GM18951 (cell line): ENCODE results near the gene LCK.
"Not testable (repeated sequence)": the region's sequence is repeated elsewhere in the genome, so short reads cannot be mapped to it uniquely, and the experiment has no call there.

Experiments
- POLR2A ChIP-seq: IDR thresholded peaks from 4 replicates; pipeline ENCODE4 v1.6.1; 2011; ENCODE audit warnings: mild to moderate bottlenecking; ENCODE audit not compliant: insufficient read length, insufficient read depth; ENCODE audit errors: extremely low read depth
- in situ Hi-C: fragments of 300-500 bp; cut with MboI; formaldehyde crosslinking; loops from one replicate; pipeline ENCODE4 v1.12.0; 2022; ENCODE audit warnings: low sequenced_read_pairs, mixed read lengths, inconsistent platforms; ENCODE audit not compliant: unreplicated experiment

The LCK gene

DNA sequence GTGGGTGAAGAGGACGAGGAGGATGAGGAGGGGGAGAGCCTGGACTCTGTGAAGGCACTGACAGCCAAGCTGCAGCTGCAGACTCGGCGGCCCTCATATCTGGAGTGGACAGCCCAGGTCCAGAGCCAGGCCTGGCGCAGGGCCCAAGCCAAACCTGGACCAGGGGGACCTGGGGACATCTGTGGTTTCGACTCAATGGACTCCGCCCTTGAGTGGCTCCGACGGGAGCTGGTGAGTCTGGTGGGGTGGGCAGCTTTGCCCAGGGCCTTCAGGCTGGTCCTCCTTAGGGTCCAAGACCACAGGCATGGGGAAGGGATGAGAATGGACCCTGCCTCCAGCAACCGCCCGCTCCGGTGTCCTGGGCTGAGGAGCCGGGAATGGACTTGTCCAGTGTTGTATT, 3.6 kb upstream of the LCK start:
- in situ Hi-C loops = no loop called here
- no peak for TF ChIP-seq POLR2A

DNA sequence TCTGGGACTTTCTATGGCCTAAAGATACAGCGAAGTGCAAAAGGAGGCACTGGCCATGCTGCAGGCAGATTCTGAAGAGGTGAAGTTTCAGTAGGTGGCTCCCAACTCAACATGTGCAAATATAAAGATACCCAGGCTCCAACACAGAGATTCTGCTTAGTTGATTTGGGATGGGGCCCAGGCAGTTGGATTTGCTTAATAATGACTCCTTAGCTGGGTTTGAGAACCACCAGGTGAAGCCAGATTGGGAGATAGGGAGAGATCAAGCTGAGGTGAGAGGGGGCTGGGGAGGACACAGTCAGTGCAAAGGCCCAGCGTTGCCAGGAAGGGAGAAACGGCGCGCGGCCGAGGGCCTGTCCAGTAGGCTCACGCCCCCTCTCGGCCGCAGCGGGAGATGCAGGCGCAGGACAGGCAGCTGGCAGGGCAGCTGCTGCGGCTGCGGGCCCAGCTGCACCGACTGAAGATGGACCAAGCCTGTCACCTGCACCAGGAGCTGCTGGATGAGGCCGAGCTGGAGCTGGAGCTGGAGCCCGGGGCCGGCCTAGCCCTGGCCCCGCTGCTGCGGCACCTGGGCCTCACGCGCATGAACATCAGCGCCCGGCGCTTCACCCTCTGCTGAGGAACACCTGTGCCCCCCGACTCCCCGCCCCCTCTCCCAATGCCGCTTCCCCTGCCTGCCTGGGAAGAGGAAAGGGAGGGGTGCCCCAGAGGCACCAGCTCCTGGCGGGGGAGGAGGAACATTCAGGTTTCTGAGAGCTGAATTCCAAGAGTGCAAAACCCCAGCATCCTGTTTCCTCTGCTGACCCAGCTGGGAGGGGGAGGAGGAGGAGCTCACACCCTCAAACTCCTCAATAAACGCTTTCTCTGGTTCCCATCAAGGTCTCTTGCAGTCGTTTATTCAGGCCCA, 2.8 kb upstream of the LCK start:
- in situ Hi-C loops = no loop called here
- peak; percentile 41 for TF ChIP-seq POLR2A

- peak; percentile 59 for TF ChIP-seq POLR2A
- in situ Hi-C loops = no loop called here
Observed at GRCh38 chr1:32249831-32250525, 1.1 kb upstream of the LCK start.

GRCh38 chr1:32255072-32256071, 4.3 kb downstream of the LCK start:
- in situ Hi-C loops = no loop called here
- no peak for TF ChIP-seq POLR2A

- no peak for TF ChIP-seq POLR2A
- in situ Hi-C loops = no loop called here
Observed at GRCh38 chr1:32256473-32257226, 5.6 kb downstream of the LCK start.

DNA sequence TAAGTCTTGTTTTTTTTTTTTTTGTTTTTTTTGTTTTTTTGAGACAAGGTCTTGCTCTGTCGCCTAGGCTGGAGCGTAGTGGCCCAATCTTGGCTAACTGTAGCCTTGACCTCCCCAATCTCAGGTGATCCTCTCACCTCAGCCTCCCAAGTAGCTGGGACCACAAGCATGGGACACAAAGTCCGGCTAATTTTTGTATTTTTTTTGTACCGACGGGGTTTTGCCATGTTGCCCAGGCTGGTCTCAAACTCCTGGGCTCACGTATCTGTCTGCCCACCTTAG, 6.1 kb downstream of the LCK start:
- TF ChIP-seq POLR2A = no peak
- in situ Hi-C loops = no loop called here

GRCh38 chr1:32263236-32263593, 12.2 kb downstream of the LCK start:
- in situ Hi-C loops = not testable (repeated sequence)

DNA sequence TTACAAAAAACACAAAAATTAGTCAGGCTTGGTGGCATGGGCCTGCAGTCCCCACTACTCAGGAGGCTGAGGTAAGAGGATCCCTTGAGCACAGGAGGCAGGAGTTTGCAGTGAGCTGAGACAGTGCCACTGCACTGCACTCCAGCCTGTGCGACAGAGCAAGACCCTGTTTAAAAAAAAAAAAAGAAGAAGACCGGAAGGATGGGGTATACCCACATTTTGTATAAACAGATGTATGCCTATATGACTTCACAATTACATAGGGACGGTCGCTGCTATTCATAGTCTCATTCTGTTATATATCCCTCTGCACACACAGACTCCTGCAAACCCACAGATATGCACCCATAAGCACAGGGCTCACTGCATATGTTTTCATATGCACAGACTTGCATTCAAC, 12.7 kb downstream of the LCK start:
- in situ Hi-C loops = no loop called here
- no peak for TF ChIP-seq POLR2A

- in situ Hi-C loops = no loop called here
- no peak for TF ChIP-seq POLR2A
Observed at GRCh38 chr1:32265846-32266245, 14.8 kb downstream of the LCK start.

- in situ Hi-C loops = no loop called here
- TF ChIP-seq POLR2A = no peak
Observed at GRCh38 chr1:32266921-32267591, 16.0 kb downstream of the LCK start.

DNA sequence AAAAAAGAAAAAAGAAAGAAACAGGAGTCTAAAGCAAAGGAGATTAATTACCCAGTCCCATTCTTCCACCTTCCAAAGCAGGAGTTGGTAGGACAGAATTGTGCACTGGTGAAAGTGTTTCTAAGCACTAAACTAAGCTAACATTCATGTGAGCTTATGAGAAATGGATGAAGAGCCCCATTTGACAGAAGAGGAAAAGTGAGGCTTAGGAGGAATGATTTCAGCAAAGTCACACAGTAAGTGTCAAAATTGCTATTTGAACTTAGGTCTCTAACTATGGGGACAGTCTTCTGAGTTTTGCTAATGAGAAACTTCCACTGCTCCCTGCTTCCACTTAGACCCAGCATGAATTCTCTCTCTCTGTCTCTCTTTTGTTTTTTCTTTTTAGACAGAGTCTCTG, 18.7 kb downstream of the LCK start:
- in situ Hi-C loops = no loop called here
- no peak for TF ChIP-seq POLR2A
